Endothelial cell of umbilical vein (primary cell): ENCODE results near the gene AJAP1. TPM values are rescaled to one million over a fixed set of nuclear protein-coding genes. Genes with fewer than 3 reads are reported as not detected.

Source experiments
- BruUV-seq: library from RNA; stranded (reverse); fragments of 400-500 nt; replicated peaks from 2 replicates; lab custom pipeline; 2021; lab: Mats Ljungman, UMichigan
- CTCF ChIA-PET: fragments of 300-600, 350-600 bp; sonication (Branson Sonifier 250); formaldehyde crosslinking; loops from one replicate; lab custom pipeline; 2021; ENCODE audit warnings: antibody characterized with exemption, inconsistent platforms; lab: Charles Lee
- POLR2A ChIA-PET: fragments of 300-600, 350-600 bp; sonication (Branson Sonifier 250); formaldehyde crosslinking; loops from one replicate; lab custom pipeline; 2021; ENCODE audit warnings: antibody characterized with exemption, inconsistent platforms; lab: Charles Lee
- DNase-seq: peaks from one replicate; pipeline ENCODE4 v3.0.0-alpha.2; 2011; ENCODE audit warnings: low read depth, low spot score
- FAIRE-seq: peaks from 2 replicates; lab custom pipeline; 2011; peaks lifted over from hg19 to GRCh38; lab: Jason Lieb, UNC
- H2AFZ ChIP-seq: 2 replicates; pipeline ENCODE4 v1.6.0; 2012; ENCODE audit warnings: low read depth, low read length, control low read depth, inconsistent platforms
- H3K27ac ChIP-seq: 2 replicates; pipeline ENCODE4 v1.5.1; 2011; ENCODE audit warnings: low read depth, mild to moderate bottlenecking, control low read depth, low read length, moderate library complexity; ENCODE audit not compliant: insufficient read depth
- H3K27me3 ChIP-seq, 2 experiments: 2 replicates each; pipeline versions ENCODE4 v1.6.0 to v1.6.1; 2011; ENCODE audit warnings: low read length in 2 of 2, mixed read lengths in 1 of 2; ENCODE audit not compliant: control insufficient read depth in 2 of 2, insufficient read depth in 2 of 2
- H3K36me3 ChIP-seq, 2 experiments: 2 replicates in 1 of 2; 3 replicates in 1 of 2; pipeline ENCODE4 v1.5.1; 2011; ENCODE audit warnings: low read length in 2 of 2, mild to moderate bottlenecking in 1 of 2, moderate library complexity in 1 of 2; ENCODE audit not compliant: control insufficient read depth in 2 of 2, insufficient read depth in 2 of 2; ENCODE audit errors: extremely low read depth in 1 of 2
- H3K4me1 ChIP-seq: 3 replicates; pipeline ENCODE4 v1.5.1; 2011; ENCODE audit warnings: mild to moderate bottlenecking, low read length; ENCODE audit not compliant: control insufficient read depth, insufficient read depth; ENCODE audit errors: extremely low read depth
- H3K4me2 ChIP-seq: 2 replicates; pipeline ENCODE4 v1.6.1; 2011; ENCODE audit warnings: low read length, control low read depth, mixed read lengths; ENCODE audit not compliant: insufficient read depth
- H3K4me3 ChIP-seq, 3 experiments: fragments of 200-600 bp in 1 of 3; sonication (generic), shearing (Covaris generic) in 1 of 3; replicated peaks in 1 of 3; 2 replicates each; pipeline ENCODE4 v1.5.1; 2011 to 2016; ENCODE audit warnings: control low read depth in 3 of 3, low read length in 3 of 3, mild to moderate bottlenecking in 2 of 3, inconsistent platforms in 1 of 3, low read depth in 1 of 3, moderate library complexity in 1 of 3; ENCODE audit not compliant: insufficient read depth in 1 of 3
- H3K79me2 ChIP-seq: 2 replicates; pipeline ENCODE4 v1.6.0; 2012; ENCODE audit warnings: low read length, inconsistent platforms; ENCODE audit not compliant: control insufficient read depth, insufficient read depth
- H3K9ac ChIP-seq: replicated peaks from 2 replicates; pipeline ENCODE3; 2011; ENCODE audit warnings: low read length, control low read depth; ENCODE audit not compliant: insufficient read depth; ENCODE audit errors: extremely low read depth
- H3K9me1 ChIP-seq: replicated peaks from 3 replicates; pipeline ENCODE4 v1.6.0; 2011; ENCODE audit warnings: mild to moderate bottlenecking, low read length; ENCODE audit not compliant: control insufficient read depth, insufficient read depth; ENCODE audit errors: extremely low read depth
- H3K9me3 ChIP-seq: replicated peaks from 2 replicates; pipeline ENCODE4 v1.5.1; 2012; ENCODE audit warnings: low read length, inconsistent platforms; ENCODE audit not compliant: control insufficient read depth, insufficient read depth
- H4K20me1 ChIP-seq: replicated peaks from 2 replicates; pipeline ENCODE3; 2011; ENCODE audit warnings: mild to moderate bottlenecking, low read length; ENCODE audit not compliant: control insufficient read depth, insufficient read depth; ENCODE audit errors: extremely low read depth
- EZH2 ChIP-seq: IDR thresholded peaks from 2 replicates; pipeline ENCODE4 v1.6.1; 2012; ENCODE audit warnings: borderline replicate concordance, low read depth, mild to moderate bottlenecking, moderate library complexity, low read length, inconsistent platforms; ENCODE audit not compliant: severe bottlenecking
- FOS ChIP-seq: IDR thresholded peaks from 2 replicates; pipeline ENCODE4 v1.6.1; 2011; ENCODE audit warnings: mild to moderate bottlenecking, low read length, moderate library complexity, borderline replicate concordance; ENCODE audit not compliant: insufficient read depth
- GATA2 ChIP-seq: IDR thresholded peaks from 2 replicates; pipeline ENCODE4 v1.7.0; 2011; ENCODE audit warnings: low read depth, mild to moderate bottlenecking, moderate library complexity, mixed read lengths, low read length; ENCODE audit not compliant: insufficient read length, insufficient read depth
- JUN ChIP-seq: IDR thresholded peaks from 2 replicates; pipeline ENCODE4 v1.6.1; 2011; ENCODE audit warnings: borderline replicate concordance, low read depth; ENCODE audit not compliant: insufficient read length, insufficient read depth
- MYC ChIP-seq: IDR thresholded peaks from one replicate; pipeline ENCODE4 v1.6.1; 2011; ENCODE audit warnings: mild to moderate bottlenecking, low read depth, low read length
- POLR2A ChIP-seq: IDR thresholded peaks from 2 replicates; pipeline ENCODE4 v1.6.1; 2012; ENCODE audit warnings: low read depth, mild to moderate bottlenecking, control low read depth, low read length
- POLR2AphosphoS5 ChIP-seq: IDR thresholded peaks from 2 replicates; pipeline ENCODE4 v1.6.1; 2012; ENCODE audit warnings: low read depth, mild to moderate bottlenecking, control low read depth, low read length, moderate library complexity; ENCODE audit not compliant: insufficient read depth
- dilution Hi-C: fragments of 300-500 bp; cut with MboI; formaldehyde crosslinking; loops from one replicate; pipeline ENCODE4 v1.15.0; 2019; ENCODE audit warnings: low sequenced_read_pairs; ENCODE audit not compliant: extremely low pct_ligation_motif_present
- intact Hi-C: fragments of 100-400 bp; cut with micrococcal nuclease; formaldehyde crosslinking; loops from one replicate; pipeline ENCODE4 v1.10.0; 2022
- polyA plus RNA-seq, 4 experiments: library from polyadenylated mRNA; depleted of rRNA in 3 of 4; stranded (reverse) in 3 of 4; unstranded in 1 of 4; fragments of >200 nt; gene quantifications; 2 replicates each; pipeline versions ENCODE4 v1.2.1 to v1.2.3, GENCODE V29; 2011 to 2012; ENCODE audit warnings: missing spikeins in 1 of 4
- total RNA-seq: library from RNA; stranded (reverse); gene quantifications from 2 replicates; pipeline ENCODE4 v1.2.3, GENCODE V29; 2021
- TF ChIP-seq, protein P1 (sequence below): IDR thresholded peaks from 2 replicates; pipeline ENCODE4 v1.6.1; 2011; ENCODE audit not compliant: insufficient read depth, insufficient read length
- TF ChIP-seq, protein P2 (sequence below), 2 donors: IDR thresholded peaks; 1 replicate in 1 of 2; 2 replicates in 1 of 2; pipeline ENCODE4 v1.5.1; 2011; ENCODE audit warnings: low read length in 2 of 2, mild to moderate bottlenecking in 2 of 2, moderate library complexity in 2 of 2, control low read depth in 1 of 2, inconsistent platforms in 1 of 2, low read depth in 1 of 2; ENCODE audit not compliant: insufficient read depth in 1 of 2; ENCODE audit errors: extremely low read depth in 1 of 2

AJAP1 gene
- total and polyA plus RNA-seq, 2 donors (not counting 3 experiments of a cell fraction or from before 2014, with no cell fraction given): not detected

DNA sequence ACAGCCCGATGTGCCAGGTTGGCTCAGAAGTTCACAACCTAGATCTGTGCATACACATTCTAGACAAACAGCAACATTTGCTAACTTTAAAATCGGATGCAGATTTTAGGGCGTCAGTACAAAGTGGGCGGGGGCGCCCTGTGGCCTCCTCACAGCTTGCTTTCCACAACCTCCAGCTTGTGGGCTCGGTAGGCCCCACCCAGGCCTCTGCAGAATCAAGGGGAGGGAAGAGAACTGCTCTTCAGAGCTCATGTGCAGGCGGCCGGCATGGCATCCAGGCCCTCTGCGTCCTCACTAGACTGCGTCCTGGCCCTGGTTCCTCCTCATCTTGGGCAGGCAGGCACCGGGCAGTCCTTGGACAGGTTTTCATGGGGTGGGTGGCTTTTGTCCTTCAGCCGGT, 59.3 kb downstream of the AJAP1 start:
- intact Hi-C loops: no loop called here
- H3K9me3 ChIP-seq: peaks cover 11% of the 10 kb centered on the region
- POLR2A ChIA-PET: no interaction called here

More for the DNA sequence above, 59.3 kb downstream of the AJAP1 start:
- dilution Hi-C loops: no loop called here
- no peak overlapping the region for H3K4me2 ChIP-seq
- no peaks in the 10 kb centered on the region for H4K20me1 ChIP-seq
- no peaks in the 10 kb centered on the region for H3K9me1 ChIP-seq
- no peak overlapping the region for H3K4me3 ChIP-seq
- no peak for DNase-seq
- no peak overlapping the region for H3K9ac ChIP-seq
- FAIRE-seq: no peak
- no peaks in the 10 kb centered on the region for H3K27me3 ChIP-seq
- no peaks in the 10 kb centered on the region for H3K79me2 ChIP-seq
- TF ChIP-seq FOS (no peak), POLR2AphosphoS5 (no peak), POLR2A (no peak), EZH2 (no peak), GATA2 (no peak), JUN (no peak), MYC (no peak)
- TF ChIP-seq, protein P1, sequence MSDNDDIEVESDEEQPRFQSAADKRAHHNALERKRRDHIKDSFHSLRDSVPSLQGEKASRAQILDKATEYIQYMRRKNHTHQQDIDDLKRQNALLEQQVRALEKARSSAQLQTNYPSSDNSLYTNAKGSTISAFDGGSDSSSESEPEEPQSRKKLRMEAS: no peak
- TF ChIP-seq, protein P2, sequence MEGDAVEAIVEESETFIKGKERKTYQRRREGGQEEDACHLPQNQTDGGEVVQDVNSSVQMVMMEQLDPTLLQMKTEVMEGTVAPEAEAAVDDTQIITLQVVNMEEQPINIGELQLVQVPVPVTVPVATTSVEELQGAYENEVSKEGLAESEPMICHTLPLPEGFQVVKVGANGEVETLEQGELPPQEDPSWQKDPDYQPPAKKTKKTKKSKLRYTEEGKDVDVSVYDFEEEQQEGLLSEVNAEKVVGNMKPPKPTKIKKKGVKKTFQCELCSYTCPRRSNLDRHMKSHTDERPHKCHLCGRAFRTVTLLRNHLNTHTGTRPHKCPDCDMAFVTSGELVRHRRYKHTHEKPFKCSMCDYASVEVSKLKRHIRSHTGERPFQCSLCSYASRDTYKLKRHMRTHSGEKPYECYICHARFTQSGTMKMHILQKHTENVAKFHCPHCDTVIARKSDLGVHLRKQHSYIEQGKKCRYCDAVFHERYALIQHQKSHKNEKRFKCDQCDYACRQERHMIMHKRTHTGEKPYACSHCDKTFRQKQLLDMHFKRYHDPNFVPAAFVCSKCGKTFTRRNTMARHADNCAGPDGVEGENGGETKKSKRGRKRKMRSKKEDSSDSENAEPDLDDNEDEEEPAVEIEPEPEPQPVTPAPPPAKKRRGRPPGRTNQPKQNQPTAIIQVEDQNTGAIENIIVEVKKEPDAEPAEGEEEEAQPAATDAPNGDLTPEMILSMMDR (IDR thresholded peaks at IDR 0.05; ENCODE audit: extremely low read depth in 1 of 2, insufficient read depth in 1 of 2, low read depth in 1 of 2, low read length in 2 of 2): no peak
- H3K27ac ChIP-seq: no peak overlapping the region
- no peak overlapping the region for H2AFZ ChIP-seq
- no peaks in the 10 kb centered on the region for H3K36me3 ChIP-seq
- BruUV-seq: no TSS peak
- no peaks in the 10 kb centered on the region for H3K4me1 ChIP-seq
- CTCF ChIA-PET: no interaction called here
